ENCODE data around the gene CLEC17A. TPM values are rescaled to one million over a fixed set of nuclear protein-coding genes. Genes with fewer than 3 reads are reported as not detected.

CLEC17A gene
- total and polyA plus RNA-seq, 2 of the 13 experiments (the other 11 are each of a cell fraction or from before 2014, with no cell fraction given): not detected

DNA sequence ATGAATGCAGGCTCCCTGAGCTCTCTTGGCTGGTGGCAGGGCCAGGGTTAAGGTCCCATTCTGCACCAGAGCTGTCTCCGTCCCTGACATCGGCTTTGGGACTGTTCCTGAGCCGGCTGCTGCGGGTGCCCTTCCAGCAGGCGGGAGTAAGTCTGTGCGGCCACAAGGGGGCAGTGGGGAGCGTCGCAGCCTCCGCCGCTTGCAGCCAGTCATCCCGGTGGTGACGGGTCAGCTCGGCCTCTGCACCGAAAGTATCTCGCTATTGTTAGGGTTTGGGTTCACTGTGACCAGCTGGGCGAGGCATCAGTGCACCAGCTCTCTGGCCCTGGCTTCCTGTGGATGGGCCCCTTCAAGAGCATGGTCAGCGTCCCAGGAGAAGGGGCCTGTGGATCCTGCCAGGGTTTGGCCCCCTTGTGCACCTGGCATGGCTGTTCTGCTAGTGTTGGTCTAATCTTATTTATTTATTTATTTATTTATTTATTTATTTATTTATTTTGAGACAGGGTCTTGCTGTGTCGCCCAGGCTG, 26.2 kb upstream of the CLEC17A start (continued):
- TF ChIP-seq ZGPAT (CRISPR knock-in tag; IDR thresholded peaks at IDR 0.05) (0 out of 2 replicates have a peak, but pooled peaks have one; percentile 45), IRF2 (CRISPR knock-in tag; IDR thresholded peaks at IDR 0.05) (peak; percentile 60; the same call in 1 of the 2 replicates), DNMT1 (CRISPR knock-in tag; IDR thresholded peaks at IDR 0.05) (0 out of 2 replicates have a peak, but pooled peaks have one; percentile 52), ZUFSP (CRISPR knock-in tag; IDR thresholded peaks at IDR 0.05; ENCODE audit: borderline replicate concordance) (no peak), AGO2 (optimal IDR thresholded peaks at IDR 0.05; ENCODE audit: low read depth, low read length) (peak; percentile 49), E2F5 (CRISPR knock-in tag; conservative IDR thresholded peaks at IDR 0.05) (no peak)
- TF ChIP-seq, protein P1, sequence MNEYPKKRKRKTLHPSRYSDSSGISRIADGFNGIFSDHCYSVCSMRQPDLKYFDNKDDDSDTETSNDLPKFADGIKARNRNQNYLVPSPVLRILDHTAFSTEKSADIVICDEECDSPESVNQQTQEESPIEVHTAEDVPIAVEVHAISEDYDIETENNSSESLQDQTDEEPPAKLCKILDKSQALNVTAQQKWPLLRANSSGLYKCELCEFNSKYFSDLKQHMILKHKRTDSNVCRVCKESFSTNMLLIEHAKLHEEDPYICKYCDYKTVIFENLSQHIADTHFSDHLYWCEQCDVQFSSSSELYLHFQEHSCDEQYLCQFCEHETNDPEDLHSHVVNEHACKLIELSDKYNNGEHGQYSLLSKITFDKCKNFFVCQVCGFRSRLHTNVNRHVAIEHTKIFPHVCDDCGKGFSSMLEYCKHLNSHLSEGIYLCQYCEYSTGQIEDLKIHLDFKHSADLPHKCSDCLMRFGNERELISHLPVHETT (CRISPR knock-in tag; conservative IDR thresholded peaks at IDR 0.05): peak; percentile 36; the same call in 1 of the 2 replicates
